Stimulated activated CD4-positive, alpha-beta T cell treated with anti-CD3 and anti-CD28 coated beads, Interleukin-2, amount 100 ng/mL, for 4 hours (primary cell): ENCODE data around the gene GPR27.
A peak's percentile ranks its signal among the peaks of the same experiment; 100 is the strongest.

Source experiments
- DNase-seq: peaks from one replicate; pipeline ENCODE4 v3.0.0-alpha.2; 2020; ENCODE audit warnings: low read depth

Gene GPR27, protein sequence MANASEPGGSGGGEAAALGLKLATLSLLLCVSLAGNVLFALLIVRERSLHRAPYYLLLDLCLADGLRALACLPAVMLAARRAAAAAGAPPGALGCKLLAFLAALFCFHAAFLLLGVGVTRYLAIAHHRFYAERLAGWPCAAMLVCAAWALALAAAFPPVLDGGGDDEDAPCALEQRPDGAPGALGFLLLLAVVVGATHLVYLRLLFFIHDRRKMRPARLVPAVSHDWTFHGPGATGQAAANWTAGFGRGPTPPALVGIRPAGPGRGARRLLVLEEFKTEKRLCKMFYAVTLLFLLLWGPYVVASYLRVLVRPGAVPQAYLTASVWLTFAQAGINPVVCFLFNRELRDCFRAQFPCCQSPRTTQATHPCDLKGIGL

DNA sequence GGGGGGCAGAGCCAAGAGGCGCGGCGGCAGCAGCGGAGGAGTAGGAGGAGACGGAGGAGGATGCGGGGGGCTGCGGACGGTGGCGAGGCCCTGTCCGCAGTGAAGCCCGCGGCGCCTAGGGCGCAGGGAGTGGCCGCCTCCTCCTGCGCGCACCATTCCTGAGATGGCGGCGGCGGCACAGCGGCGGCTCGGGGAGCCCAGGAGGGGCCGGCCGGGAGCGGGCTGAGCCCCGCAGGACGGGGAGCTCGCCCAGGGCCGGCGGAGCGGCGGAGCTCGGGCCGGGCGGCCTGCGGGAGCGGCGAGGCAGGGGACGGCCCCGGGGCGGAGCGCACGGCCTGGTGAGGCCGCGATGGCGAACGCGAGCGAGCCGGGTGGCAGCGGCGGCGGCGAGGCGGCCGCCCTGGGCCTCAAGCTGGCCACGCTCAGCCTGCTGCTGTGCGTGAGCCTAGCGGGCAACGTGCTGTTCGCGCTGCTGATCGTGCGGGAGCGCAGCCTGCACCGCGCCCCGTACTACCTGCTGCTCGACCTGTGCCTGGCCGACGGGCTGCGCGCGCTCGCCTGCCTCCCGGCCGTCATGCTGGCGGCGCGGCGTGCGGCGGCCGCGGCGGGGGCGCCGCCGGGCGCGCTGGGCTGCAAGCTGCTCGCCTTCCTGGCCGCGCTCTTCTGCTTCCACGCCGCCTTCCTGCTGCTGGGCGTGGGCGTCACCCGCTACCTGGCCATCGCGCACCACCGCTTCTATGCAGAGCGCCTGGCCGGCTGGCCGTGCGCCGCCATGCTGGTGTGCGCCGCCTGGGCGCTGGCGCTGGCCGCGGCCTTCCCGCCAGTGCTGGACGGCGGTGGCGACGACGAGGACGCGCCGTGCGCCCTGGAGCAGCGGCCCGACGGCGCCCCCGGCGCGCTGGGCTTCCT is at the start of gene GPR27:
Gene GPR27, plus strand, starts transcription at position 155 of the 909 bp plus-strand sequence. Its CDS starts 195 bp downstream, at position 350.
- no peak for DNase-seq

DNA sequence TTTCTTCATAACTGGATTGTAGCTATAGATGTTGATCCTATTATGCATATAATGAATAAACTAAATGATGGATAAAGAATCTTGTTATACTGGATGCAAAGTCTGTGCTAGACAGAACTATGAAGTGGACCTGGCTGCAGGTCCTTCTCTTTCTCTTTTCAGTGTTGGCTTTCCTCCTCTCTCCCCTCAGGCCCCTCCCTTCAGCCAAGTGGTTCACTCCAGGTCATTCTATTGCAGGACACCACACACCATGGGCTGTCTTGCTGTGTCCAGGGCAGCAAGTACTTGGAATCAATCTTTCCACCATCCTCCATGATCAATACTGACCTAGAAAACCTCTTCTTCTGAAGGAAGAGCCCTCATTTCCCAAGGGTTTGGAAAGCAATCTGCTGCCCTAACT is 48.7 kb upstream of the GPR27 start:
- DNase-seq, result no peak

DNA sequence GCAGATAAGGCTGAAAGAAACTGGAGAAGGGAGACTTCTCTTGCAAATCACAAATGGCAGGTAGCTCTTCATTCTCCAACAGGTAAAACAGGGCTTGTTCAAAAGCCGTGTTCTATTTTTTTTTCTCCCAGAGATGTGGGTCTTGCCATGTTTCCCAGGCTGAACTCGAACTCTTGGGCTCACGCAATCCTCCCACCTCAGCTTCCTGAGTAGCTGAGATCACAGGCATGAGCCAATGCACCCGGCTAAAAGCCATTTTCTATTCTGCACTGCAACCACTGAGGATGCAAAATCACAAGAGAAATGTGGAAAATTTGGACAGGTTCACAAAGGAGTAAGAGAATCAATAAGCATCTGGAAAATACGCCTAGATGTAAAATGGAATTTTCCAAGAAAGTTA is 48.0 kb upstream of the GPR27 start:
- DNase-seq, result no peak

DNA sequence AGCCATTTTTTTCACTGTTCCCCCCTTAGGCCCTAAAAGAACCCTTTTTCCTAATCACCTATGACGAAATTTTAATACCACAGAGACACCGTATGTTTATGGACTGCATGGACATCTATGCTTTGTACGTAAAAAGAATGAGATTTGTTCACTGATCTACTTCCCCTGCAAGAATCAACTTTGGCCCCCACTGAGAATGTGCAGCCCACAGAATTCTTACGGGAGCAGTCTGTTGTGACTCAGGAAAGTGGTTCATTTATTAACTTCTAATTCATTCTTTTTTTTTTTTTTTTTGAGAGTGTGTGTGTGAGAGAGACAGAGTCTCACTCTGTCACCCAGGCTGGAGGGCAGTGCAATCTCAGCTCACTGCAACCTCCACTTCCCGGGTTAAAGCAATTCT is 46.1 kb upstream of the GPR27 start:
- no peak for DNase-seq

DNA sequence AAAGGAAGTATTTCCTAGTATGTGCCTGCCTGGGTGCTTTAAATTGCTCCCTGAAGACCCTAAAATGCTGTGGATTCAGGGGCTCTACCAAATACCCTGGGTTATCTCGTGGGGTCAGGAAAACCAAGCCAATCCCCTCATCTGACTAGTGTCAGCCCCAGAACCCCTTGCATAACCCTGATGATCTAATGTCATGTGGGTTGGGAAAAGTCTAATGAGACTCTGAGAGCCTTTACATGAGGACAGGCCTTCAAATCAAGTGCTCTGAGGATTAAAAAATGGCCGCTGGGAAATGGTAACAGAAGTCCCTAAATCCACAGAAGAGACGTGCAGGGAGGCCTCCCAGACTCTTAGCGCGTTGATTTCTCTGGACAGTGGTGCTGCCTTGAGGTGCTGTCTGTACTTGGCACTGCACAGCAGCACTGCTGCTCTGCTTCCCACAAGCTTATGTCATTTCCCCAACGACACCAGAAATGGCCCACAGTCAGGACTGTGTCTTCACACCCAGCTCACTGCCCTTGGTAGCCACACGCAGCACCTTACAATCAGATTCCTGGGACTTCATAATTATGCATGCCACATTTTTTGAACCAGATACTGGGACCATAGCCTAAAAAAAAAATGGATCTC is 45.1 kb upstream of the GPR27 start:
- DNase-seq, result no peak

DNA sequence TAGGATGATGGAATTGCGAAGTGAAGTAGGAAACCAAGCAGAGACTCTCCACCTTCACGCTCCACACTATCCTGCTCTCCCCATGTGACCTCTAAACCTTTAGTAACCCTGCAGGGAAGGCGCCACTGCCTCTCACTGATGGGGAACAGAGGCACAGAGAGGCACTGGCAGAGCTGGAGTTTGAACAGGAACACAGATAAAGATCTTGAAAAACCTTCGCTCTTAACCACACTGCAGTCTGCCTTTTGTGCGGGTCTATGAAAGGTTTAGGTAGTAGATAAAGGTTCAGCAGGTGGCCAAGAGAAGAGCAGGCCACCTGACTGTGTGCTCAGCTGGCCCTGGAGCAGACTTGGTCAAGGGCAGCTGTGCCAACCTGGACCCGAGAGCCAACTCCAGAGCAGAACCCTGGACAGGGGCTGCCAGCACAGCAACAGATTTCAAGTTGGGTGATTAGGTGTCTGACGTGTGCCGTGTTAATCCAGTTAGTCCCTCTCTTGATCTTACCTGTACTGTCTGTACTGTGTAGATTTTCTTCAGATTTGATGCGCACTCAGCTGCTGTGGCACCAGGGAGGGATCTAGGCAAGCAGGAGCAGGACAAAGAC is 43.6 kb upstream of the GPR27 start:
- no peak for DNase-seq

DNA sequence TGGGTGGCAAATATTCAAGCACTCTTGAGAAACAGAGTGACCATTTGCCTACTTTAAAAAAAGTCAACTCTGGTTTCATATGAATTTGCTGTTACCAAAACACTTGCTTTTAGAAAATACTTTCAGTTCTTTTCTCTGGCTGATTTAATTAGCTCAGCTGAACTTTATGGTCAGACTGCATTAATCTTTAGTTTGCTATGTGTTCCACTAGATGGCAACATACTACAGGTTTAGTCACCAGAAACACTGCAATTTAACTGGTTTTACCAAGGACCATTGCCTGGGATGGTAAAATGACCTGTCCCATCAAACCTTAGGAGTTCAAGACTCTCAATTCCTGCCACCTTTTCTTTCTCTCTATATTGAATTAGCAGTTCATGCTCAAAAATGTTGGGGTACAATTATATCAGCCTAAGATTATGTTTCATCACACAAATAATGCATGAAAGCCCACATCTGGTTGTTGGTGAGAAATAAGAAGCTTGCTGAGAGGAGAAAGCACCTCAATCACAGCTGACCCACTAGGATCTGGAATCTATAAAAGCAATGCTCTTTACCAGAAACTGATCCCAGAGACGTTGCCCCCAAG is 42.7 kb upstream of the GPR27 start:
- DNase-seq, result no peak

DNA sequence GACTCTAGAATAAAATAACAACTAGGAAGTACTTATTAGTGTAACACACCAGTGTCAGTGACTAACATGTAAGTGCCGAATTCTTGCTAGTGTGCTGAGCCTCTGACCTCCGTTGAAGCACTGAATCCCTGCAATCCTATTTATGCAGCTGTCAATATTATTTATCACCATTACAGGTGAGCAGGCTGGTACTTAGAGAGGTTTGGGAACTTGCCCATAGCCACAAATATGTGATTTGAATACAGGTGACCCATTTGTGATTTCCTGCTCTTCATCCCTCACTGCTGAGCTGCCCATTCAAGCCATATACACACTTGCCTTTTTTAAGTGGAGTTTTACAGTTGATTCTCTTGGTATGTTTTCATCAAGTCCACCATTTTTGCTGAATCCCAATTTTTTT is 40.6 kb upstream of the GPR27 start:
- no peak for DNase-seq

DNA sequence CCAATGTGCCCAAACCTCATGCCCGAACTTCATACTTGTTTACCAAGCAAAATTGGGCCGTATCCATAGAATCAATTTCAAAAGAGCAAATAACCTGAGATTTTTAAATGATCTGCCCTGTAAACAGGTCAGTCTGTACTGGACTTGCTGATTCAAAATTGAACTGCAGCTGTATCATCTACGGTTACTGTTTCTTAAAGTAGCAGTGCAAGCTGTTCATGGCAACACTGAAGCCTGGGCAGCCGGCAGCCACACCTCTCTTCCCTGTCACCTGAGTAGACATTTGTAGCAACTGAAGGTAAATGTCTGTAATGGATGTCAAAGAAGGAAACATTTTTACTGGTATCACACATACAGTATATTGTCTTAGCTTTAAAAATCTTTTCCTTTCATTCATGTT is 39.1 kb upstream of the GPR27 start:
- no peak for DNase-seq

DNA sequence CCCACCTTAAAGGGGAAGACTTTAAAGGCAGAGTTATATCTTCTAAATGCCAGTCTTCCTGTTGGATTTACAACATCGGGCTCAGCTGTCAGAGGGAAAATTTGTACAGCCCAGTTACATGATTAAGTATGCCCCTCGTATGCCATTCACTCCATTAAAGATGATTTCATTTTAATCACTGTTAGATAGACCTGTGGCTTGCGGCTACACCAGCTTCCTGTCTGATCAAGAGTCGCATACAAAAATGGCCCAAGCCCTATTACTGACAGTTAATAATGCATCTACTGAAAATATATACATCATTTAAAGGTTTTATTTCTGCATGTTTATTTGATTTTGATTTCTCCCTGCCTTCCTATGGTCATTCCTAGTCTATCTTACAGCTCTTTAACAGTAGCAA is 35.6 kb upstream of the GPR27 start:
- no peak for DNase-seq

DNA sequence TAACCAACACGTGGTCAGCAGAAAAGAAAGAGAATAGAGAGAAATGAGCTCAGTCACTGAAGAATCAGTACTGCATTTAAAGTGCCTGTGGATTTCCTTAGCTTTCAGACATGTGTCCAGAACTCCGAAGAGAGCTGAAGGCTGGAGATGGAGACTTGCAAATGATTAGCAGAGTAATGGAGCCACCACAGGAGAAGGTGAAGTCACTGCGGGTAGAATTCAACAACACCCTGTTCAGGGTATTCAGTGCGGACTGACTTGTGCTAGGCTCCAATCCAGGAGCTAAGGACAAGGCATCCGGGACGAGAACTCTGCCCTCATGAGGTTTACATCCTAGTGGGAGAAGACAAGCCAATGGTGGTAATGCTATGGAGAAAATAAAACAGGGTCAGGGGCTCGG is 32.7 kb upstream of the GPR27 start:
- DNase-seq, result no peak

DNA sequence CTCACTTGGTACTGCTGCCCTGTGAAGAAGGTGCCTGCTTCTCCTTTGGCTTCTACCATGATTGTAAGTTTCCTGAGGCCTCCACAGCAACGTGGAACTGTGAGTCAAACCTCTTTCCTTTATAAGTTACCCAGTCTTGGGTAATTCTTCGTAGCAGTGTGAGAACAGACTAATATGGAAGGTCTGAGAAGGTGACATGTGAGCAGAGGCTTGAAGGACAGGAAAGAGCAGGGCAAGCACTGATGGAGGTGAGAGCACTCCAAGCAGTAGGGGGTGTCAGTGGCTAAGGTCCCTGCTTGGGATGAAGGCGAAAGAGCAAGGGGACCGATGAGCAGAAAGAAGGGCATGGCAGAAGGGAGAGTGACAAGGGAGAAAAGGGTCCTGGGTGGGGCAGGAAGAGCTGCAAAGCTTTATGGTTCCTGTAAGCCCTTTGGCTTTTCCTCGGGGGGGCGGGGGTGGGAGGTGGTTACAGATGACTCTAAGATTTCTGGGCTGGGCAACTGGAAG is 32.0 kb upstream of the GPR27 start:
- DNase-seq, result no peak

DNA sequence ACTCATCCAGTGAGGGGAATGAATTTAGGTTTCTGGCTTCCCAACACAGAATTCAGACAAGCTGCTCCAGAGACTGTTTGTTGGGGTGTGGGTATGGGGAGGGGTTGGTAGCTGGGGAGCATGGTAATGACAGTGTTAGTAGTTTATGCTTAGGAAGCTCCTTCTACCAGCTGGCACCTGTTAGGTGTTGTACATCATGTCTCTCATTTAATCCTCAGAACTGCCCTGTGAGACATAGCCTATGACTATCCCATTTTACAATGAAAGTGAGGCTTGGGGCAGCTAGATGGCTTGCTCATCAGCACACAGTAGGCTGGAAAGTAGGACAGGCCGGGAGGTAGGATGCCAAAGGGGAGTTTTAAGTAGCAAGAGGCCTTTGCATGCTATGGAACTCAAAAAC is 31.0 kb upstream of the GPR27 start:
- DNase-seq, result no peak

DNA sequence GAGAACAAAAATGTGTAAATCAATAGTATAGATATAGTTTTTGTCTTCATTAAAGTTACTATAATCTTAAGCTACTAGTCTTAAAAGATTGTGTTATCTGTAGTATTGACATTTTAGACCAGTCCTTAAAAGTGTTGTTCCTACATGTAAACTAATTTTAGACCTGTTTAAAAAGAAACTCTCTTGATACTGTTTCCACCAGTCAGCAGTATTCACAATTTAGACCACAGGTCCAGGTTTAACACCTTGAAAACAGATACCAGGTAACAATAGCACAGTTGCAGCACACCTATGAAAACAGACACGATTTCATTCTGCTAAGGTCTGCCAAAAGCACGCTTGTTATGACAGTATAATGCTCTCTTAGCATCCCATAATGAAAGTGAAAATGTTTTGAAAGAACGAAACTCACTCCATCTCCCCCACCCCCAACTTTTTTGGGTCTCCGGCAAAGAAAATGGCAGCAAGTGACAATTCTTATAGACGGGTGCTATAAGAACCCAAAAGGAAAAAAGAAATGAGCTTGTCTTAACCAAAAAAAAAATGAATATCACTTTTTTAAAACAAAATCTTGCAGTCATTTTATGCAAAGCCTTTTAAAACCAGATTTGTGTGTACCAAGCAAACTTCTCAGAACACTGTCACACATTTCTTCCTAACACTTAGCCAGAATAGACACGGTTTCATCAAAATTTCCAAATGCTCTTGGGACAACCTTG is 30.0 kb upstream of the GPR27 start:
- DNase-seq, result peak; percentile 50

DNA sequence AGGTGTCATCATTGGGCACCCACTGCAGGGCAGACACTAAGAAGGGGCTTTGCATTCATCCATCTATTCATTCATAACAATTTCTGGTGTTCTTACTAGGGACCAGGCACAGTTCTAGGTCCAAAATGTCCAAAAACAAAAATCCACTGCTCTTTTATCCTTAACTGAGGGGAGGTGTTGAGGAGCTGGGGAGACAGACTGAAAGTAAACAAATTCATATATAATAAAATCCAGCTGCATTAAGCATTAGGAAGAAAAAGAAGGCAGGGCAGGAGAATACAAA is 29.5 kb upstream of the GPR27 start:
- no peak for DNase-seq

DNA sequence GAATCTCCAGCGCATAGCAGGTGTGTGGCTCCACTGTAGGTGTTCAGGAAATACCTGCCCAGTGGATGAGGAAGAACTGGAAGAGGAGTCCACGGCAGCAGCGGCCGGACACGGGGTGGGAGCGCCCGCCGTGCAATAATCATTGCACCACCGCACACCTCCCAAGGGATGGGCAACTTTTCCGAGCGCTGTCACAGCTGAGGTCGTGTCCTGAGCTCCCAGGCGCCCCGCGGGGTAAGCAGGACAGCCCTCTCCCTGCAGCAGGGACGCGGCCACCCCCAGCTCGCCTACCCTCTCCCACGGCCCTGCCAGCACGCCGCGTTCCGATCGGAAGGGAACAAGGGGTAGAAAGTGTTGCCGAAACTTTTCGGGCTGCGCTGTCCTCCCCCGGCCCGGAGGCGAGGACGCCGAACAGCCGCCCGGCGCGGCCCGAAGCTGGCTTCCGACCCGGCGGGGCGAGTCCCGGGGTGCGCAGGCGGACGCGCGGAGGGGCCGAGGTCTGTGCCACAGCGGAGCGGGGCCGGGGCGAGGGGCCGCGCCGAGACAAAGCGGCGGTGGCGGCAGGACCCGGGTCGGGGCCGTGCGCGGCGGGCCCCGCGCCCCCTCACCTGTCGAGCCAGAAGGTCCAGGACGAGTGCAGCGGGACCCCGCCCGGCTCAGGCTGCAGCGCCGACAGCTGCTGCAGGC is 28.9 kb upstream of the GPR27 start:
- no peak for DNase-seq

DNA sequence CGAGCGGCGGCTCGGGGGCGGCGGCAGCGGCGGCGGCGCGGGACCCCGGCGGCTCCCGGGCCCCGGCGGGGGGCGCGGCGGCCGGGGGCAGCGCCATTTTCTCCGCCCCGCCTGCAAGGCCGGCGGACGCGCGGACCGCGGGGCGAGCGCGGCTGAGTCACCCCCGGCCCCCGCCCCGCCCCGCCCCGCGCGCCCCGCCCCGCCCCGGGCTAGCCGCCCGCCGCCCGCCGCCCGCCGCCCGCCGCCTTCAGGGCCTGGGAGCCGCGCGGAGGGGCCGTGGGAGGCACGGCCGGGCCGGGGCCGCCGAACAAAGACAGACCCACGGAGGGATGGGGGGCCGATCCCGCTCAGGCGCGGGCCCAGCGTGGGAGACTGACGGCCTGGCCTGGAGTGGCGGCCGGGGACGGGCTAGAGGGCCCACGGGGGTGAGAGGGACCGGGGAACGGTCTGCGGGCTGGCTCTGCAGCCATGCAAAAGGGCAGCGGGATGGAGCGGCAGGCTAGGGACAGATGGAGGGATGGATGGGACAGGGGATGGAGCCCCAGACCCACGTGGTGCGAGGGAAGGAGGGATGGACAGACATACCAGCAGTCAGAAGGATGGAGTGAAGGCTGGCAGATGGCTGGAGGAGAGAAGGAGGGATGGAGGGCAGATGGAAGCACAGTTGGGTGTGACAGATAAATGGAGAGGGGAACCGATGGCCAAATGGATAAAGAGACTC is 28.2 kb upstream of the GPR27 start, which contains the start of gene EIF4E3:
Gene EIF4E3, minus strand, starts transcription at position 132 of the 721 bp plus-strand sequence. Its CDS starts 35 bp downstream, at position 97.
- no peak for DNase-seq

DNA sequence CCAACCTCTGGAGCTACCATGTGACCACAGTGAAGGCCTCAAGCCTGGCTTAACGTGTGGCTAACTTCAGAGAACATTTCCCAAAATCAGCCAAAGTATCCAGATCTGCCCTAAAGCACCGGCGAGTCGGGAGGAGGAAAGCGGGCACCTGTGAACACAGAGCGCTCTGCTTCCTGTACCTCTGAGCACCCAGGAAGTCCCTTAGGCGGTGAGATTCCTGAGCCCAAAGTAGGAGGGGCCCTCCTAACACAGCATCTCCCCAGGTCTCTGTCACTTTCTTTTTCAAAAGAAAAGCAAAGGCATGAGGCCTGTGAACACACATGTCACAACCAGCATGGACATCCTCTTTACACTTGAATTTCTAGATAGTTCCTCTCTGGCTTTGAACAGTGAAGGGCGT is 27.5 kb upstream of the GPR27 start:
- peak; percentile 44 for DNase-seq

DNA sequence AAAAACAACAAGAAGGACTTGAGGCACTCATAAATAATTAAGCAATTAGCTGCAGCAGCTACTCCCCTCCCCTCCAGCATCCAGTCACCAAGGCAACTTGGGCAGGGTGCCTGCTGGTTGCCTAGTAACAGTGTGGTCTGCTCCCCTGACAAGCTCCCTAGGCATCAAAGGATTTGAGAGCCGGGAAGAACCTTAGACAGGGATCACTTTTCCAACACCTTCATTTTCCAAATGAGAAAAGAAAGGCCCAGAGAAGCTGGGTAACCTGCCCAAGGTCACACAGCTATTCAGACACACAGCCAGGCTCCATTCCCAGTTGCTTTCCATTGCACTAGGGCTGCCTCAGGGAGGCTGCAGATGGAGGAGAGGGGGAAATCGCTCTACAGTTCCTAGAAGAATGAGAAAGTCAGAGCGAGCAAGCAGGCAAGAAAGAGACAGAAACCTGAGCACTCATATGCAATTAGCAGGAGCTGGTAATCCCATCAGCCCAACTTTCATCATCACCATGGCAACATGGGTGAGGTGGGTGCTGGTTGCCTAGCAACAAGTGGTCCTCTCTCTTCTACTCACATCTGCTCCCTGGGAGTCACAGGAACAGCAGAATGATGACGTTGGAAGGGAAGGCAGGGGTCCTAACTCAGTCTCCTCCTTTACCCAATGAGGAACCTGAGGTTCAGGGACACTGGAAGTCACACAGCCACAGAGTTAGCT is 24.9 kb upstream of the GPR27 start:
- no peak for DNase-seq
